ENCODE results near the gene ARSD.
A peak's percentile ranks its signal among the peaks of the same experiment; 100 is the strongest.
"Not testable (repeated sequence)": the region's sequence is repeated elsewhere in the genome, so short reads cannot be mapped to it uniquely, and the experiment has no call there.

Gene ARSD

DNA sequence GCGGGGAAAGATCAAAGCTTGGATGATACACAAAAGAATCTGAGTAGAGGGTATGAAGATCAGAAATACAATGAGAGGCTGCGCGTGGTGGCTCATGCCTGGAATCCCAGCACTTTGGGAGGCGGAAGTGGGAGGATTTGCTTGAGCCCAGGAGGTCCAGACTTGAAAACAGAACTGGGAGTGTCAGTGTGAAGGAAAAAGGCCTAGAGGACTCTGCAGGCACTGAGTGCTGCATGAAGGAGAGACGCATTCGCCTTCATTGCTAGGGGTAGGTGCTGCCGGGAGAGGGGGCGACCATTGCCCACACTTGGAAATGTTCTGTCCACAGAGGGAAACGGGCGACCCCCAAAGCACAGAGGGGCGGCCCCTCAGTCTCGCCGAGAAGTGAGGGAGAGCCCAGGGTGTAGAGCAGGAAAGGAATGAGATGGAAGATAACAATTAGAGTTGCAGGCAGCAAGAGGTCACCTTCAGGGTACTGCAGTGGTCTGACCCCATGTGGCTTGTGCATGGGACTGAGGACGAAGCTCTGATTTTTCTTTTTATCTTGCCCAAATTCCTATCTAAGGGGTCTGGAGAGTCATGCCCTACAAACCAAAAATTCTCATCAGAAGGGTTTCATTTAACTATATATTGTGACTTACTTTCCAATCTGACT, 31.8 kb upstream of the ARSD start:
- H3K4me1 ChIP-seq (ENCODE audit: insufficient read depth, low read length) = no peaks in the 10 kb centered on the region
- no peaks in the 10 kb centered on the region for H3K9me3 ChIP-seq (ENCODE audit: low read length)
- no peaks in the 10 kb centered on the region for H3K27me3 ChIP-seq (ENCODE audit: insufficient read depth, low read length)
- no peaks in the 10 kb centered on the region for H3K36me3 ChIP-seq (ENCODE audit: insufficient read depth, low read length)
- H3K4me3 ChIP-seq (ENCODE audit: low read length) = no peak overlapping the region
- H2AFZ ChIP-seq (ENCODE audit: low read depth, low read length) = no peak overlapping the region

DNA sequence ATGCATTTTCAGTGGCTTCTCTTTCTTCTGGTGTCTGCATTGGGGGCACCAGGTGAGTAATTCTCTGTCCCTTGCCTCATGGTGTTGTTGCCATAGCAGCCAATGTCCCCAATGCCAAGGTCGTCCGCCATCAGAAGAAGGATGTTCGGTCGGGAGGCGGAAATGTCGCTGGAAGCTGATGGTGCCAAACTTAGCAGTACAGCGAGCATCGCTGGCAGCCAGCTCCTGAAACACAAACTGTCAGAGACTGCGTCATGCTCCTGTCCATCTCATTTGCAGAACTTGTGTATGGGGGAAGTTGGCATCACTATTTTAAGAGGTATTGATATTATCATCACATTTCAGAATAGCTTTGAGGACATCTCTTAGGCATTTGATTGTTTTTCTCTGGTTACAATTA, 29.1 kb upstream of the ARSD start:
- H3K4me1 ChIP-seq (ENCODE audit: insufficient read depth, low read length) = no peaks in the 10 kb centered on the region
- no peaks in the 10 kb centered on the region for H3K27me3 ChIP-seq (ENCODE audit: insufficient read depth, low read length)
- no peak overlapping the region for H2AFZ ChIP-seq (ENCODE audit: low read depth, low read length)
- no peaks in the 10 kb centered on the region for H3K36me3 ChIP-seq (ENCODE audit: insufficient read depth, low read length)
- H3K4me3 ChIP-seq (ENCODE audit: low read length) = no peak overlapping the region
- no peaks in the 10 kb centered on the region for H3K9me3 ChIP-seq (ENCODE audit: low read length)

DNA sequence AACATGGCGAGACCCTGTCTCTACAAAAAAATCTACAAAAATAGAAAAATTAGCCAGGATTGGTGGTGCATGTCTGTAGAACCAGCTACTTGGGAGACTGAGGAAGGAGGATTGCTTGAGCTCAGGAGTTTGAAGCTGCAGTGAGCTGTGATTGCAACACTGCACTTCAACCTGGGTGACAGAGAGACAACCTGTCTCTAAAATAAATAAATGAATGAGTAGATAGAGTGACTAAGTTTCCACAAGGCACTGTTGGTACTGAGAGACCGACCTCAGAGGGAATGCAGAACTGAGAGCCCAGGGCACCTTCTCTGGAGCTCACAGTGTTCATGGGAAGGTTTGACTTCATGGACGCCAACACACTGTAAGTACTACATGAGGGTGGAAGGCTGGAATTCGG, 26.7 kb upstream of the ARSD start:
- Histone ChIP-seq H3K4me3 (ENCODE audit: low read length) (no peak overlapping the region), H2AFZ (ENCODE audit: low read depth, low read length) (no peak overlapping the region), H3K9me3 (ENCODE audit: low read length) (no peaks in the 10 kb centered on the region), H3K27me3 (ENCODE audit: insufficient read depth, low read length) (no peaks in the 10 kb centered on the region), H3K4me1 (ENCODE audit: insufficient read depth, low read length) (no peaks in the 10 kb centered on the region), H3K36me3 (ENCODE audit: insufficient read depth, low read length) (no peaks in the 10 kb centered on the region)

DNA sequence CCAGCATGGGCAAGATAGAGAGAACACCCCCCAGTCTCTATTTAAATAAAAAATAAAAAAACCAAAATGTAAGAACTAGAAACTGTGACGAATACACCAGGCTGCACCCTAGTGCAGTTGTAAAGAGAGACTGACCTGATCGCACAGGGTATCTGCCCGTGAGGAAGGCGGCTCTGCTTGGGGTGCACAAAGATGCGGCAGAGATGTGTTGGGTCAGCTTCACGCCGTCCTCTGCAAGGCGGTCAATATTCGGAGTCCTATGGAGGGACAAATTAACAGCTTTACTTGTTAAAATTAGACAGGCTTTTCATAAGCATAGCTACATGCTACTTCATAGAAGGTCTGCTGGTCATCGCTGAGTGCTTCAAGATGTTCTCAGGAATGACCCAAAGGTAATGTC, 26.1 kb upstream of the ARSD start:
- Histone ChIP-seq H3K27me3 (ENCODE audit: insufficient read depth, low read length) (no peaks in the 10 kb centered on the region), H3K4me1 (ENCODE audit: insufficient read depth, low read length) (no peaks in the 10 kb centered on the region), H3K4me3 (ENCODE audit: low read length) (no peak overlapping the region), H3K9me3 (ENCODE audit: low read length) (no peaks in the 10 kb centered on the region), H2AFZ (ENCODE audit: low read depth, low read length) (no peak overlapping the region), H3K36me3 (ENCODE audit: insufficient read depth, low read length) (no peaks in the 10 kb centered on the region)

DNA sequence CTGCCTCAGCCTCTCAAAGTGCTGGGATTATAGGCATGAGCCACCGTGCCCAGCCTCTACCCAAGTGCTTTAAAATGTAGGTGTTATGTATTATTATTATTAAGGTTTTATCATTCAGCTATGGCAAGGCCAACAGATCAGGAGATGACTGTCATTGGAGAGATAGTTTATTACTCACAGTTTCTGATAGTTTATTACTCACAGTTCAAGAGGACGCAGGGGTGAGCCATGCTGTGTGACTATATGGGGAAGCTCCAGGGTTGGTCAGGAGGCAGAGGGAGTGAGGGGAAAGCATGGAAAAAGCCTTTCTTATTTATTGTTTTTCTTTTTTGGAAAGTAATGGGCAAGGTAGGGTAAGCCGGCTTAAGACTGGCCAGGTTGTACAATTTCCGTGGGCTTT, 25.4 kb upstream of the ARSD start:
- Histone ChIP-seq H3K36me3 (ENCODE audit: insufficient read depth, low read length) (no peaks in the 10 kb centered on the region), H3K27me3 (ENCODE audit: insufficient read depth, low read length) (no peaks in the 10 kb centered on the region), H3K9me3 (ENCODE audit: low read length) (no peaks in the 10 kb centered on the region), H3K4me1 (ENCODE audit: insufficient read depth, low read length) (no peaks in the 10 kb centered on the region), H3K4me3 (ENCODE audit: low read length) (no peak overlapping the region), H2AFZ (ENCODE audit: low read depth, low read length) (no peak overlapping the region)

DNA sequence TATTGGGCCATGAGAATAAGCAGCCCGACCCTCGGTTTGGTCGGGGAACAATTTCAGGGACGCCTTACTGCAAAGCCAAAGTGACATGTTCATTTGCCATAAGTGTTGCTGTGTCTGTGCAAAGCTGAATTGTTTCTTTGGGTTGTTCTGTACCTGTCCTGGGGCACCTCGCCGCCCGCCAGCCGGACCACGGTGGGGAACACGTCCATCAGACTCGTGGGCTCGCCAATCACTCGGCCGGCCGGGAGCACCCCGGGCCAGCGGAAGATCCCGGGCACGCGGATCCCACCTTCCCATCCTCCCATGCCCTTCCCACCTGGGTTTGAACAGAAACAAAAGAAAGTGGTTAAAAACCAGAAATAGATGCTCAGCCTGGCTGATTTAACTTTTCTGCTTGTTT, 8.8 kb upstream of the ARSD start:
- not testable (repeated sequence) for H3K36me3 ChIP-seq (ENCODE audit: insufficient read depth, low read length); H3K4me3 ChIP-seq (ENCODE audit: low read length); H3K9me3 ChIP-seq (ENCODE audit: low read length); H3K27me3 ChIP-seq (ENCODE audit: insufficient read depth, low read length); H2AFZ ChIP-seq (ENCODE audit: low read depth, low read length); H3K4me1 ChIP-seq (ENCODE audit: insufficient read depth, low read length)

DNA sequence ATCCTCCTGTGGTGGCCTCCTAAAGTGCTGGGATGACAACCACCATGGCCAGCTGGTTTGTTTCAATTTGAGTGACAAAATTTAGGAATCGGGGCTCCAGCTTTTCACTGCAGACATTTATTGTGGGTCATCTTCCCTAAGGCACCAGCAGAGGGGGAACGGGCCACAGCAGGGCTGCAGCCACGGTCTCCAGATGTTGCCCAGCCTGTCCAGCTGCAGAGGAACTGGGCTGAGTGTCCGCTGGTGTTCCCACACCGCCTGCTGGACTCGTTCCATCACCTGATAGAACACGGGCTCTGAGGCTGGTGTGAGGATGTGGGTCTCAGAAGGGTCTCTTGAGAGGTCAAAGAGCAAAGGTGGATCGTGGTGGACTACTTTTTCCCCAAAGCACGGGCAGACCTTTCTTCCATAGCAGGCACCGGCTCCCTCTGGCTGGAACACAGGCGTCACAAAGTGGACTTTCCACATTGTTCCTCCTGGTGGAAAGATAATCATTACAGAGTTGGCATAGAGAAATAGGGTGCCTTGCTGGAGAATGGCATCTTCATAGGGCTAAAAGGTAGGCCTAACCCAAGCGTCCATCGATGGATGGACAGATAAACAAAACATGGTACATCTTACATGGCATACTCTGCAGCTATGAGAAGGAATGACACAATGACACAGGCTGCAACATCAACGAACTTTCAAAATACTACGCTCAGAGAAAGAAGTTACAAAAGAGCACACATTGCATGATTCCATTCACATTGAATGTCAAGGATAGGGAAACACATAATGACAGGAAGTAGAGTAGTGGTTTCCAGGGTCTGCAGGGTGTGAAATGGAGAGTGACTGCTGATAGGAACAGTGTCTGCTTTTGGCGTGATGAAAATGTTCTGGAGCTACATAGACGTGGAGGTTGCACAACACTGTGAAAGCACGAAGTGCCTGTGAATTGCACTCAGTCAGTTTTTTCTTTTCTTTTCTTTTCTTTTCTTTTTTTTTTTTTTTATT, 5.9 kb upstream of the ARSD start:
- Histone ChIP-seq H3K9me3 (ENCODE audit: low read length) (peaks cover 4% of the 10 kb centered on the region), H3K27me3 (ENCODE audit: insufficient read depth, low read length) (no peaks in the 10 kb centered on the region), H2AFZ (ENCODE audit: low read depth, low read length) (no peak overlapping the region), H3K36me3 (ENCODE audit: insufficient read depth, low read length) (no peaks in the 10 kb centered on the region), H3K4me1 (ENCODE audit: insufficient read depth, low read length) (no peaks in the 10 kb centered on the region), H3K4me3 (ENCODE audit: low read length) (no peak overlapping the region)

DNA sequence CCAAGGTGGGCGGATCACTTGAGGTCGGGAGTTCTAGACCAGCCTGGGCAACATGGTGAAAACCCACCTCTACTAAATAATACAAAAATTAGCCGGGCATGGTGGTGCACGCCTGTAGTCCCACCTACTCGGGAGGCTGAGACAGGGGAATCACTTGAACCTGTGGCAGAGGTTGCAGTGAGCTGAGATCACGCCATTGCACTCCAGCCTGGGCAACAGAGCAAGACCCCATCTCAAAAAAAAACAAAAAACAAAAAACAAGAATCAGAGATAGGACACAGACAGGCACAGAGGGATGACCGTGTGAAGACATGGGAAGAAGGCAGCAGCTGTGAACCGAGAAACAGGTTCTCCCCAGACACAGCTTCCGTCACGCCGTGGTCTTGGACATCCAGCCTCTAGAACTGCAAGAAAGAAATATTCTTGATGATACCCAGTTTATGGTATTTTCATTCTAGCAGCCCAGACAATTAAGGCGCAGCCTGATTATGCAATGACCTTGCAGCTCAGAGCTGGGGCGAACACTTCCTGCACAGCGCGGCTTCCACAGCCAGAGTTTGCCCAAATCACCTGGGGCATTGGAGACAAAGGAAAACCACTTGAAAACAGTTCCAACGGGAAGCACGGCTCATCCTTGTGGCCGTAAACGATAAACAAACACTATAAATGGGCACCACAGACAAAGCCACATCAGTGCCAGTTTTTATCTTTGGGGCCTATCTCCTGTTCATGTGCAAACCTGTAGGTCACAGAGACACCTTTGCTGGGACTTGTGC, 4.2 kb upstream of the ARSD start:
- H3K9me3 ChIP-seq (ENCODE audit: low read length) = peaks cover 4% of the 10 kb centered on the region
- no peak overlapping the region for H3K4me3 ChIP-seq (ENCODE audit: low read length)
- H2AFZ ChIP-seq (ENCODE audit: low read depth, low read length) = no peak overlapping the region
- no peaks in the 10 kb centered on the region for H3K36me3 ChIP-seq (ENCODE audit: insufficient read depth, low read length)
- H3K4me1 ChIP-seq (ENCODE audit: insufficient read depth, low read length) = peaks cover 2% of the 10 kb centered on the region
- H3K27me3 ChIP-seq (ENCODE audit: insufficient read depth, low read length) = peaks cover 4% of the 10 kb centered on the region

DNA sequence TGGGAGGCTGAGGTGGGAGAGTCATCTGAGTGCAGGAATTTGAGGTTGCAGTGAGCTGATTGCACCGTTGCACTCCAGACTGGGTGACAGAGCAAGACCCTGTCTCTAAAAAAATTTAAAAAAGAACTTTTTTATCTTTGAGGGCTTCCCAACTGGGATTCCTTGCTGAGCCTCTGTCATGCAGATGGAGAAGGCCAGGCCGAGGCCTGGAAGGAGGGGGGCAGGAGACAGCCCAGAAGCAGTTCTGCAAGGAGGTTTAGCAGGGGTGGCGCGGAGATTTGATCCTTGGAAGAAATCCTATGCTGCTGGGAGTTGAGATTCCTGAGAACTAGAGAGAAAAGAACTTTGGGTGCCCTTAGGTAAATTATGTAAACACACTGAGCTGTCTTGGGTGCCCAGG, 2.5 kb upstream of the ARSD start:
- no peaks in the 10 kb centered on the region for H3K36me3 ChIP-seq (ENCODE audit: insufficient read depth, low read length)
- H3K4me1 ChIP-seq (ENCODE audit: insufficient read depth, low read length) = peaks cover 2% of the 10 kb centered on the region
- no peak overlapping the region for H3K4me3 ChIP-seq (ENCODE audit: low read length)
- no peak overlapping the region for H2AFZ ChIP-seq (ENCODE audit: low read depth, low read length)
- peaks cover 4% of the 10 kb centered on the region for H3K9me3 ChIP-seq (ENCODE audit: low read length)
- peaks cover 4% of the 10 kb centered on the region for H3K27me3 ChIP-seq (ENCODE audit: insufficient read depth, low read length)

DNA sequence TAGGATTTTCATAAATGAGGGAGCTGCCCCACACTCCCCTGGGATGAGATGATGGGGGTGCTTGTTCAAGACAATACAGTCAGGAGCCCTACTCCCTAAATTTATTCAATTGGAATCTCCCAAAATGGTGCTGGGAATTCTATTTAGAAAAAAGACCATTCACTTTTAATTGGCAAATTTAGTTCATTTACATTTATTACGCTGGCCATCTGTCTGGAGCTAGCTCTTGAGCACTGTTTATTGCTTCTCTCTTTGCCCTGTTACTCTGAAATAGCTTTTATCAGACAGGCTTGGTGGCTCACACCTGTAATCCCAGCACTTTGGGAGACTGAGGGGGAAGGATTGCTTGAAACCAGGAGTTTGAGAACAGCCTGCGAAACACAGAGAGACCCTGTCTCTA, 2.0 kb upstream of the ARSD start:
- Histone ChIP-seq H3K9me3 (ENCODE audit: low read length) (peaks cover 4% of the 10 kb centered on the region), H3K4me1 (ENCODE audit: insufficient read depth, low read length) (peaks cover 2% of the 10 kb centered on the region), H3K4me3 (ENCODE audit: low read length) (no peak overlapping the region), H3K36me3 (ENCODE audit: insufficient read depth, low read length) (no peaks in the 10 kb centered on the region), H3K27me3 (ENCODE audit: insufficient read depth, low read length) (peaks cover 4% of the 10 kb centered on the region), H2AFZ (ENCODE audit: low read depth, low read length) (no peak overlapping the region)

DNA sequence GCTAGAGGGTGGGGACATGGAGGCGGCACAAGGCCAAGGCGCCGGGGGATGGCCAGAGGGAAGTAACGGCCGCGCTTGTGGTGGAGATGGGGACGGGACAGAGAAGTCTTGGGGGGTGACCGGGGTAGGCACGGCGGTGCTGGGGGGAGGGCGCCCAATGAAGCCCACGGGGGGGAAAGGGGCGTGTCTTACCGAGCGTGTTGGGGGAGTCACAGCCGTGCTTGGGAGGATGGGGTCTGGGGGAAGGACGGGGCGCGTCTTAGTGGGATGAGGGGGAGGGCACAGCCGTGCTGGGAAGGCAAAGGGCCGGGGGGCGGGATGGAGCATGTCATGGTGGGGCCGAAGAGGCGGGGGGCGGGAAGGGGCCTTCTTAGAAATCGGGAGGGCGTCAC, 952 bp downstream of the ARSD start:
- Histone ChIP-seq H3K27me3 (ENCODE audit: insufficient read depth, low read length) (peaks cover 4% of the 10 kb centered on the region), H3K9me3 (ENCODE audit: low read length) (peaks cover 4% of the 10 kb centered on the region), H2AFZ (ENCODE audit: low read depth, low read length) (no peak overlapping the region), H3K4me1 (ENCODE audit: insufficient read depth, low read length) (peaks cover 2% of the 10 kb centered on the region), H3K4me3 (ENCODE audit: low read length) (peak overlapping the region; percentile 2), H3K36me3 (ENCODE audit: insufficient read depth, low read length) (no peaks in the 10 kb centered on the region)

DNA sequence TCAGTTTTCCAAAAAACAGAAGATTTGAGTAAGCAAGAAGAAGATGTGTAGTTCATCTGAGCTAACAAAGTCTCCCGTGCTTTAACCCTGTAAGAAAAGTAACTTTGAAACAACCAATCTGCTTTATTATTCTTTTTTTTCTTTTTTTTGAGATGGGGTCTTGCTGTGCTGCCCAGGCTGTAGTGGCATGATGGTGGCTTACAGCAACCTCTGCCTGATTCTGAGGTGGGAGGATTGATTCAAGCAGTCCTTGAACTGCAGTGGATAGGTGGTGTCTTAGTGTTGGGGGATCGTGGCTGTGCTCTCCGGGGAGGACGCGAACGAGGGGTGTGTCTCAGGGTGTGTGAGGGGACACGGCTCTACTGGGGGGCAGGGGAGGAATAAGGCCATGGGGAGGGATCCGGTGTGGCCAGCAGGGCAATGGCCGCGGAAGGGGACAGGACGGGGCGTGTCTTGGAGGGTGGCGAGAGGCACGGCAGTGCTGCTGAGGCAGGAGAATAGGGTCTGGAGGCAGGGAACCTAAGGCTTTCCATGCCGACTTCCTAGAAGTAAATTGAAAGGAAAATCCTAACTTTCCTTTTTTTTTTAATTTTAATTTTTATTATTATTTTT, 2.4 kb downstream of the ARSD start:
- Histone ChIP-seq H3K27me3 (ENCODE audit: insufficient read depth, low read length) (peaks cover 4% of the 10 kb centered on the region), H3K9me3 (ENCODE audit: low read length) (peaks cover 2% of the 10 kb centered on the region), H3K4me3 (ENCODE audit: low read length) (no peak overlapping the region), H3K36me3 (ENCODE audit: insufficient read depth, low read length) (no peaks in the 10 kb centered on the region), H2AFZ (ENCODE audit: low read depth, low read length) (no peak overlapping the region), H3K4me1 (ENCODE audit: insufficient read depth, low read length) (peaks cover 2% of the 10 kb centered on the region)

DNA sequence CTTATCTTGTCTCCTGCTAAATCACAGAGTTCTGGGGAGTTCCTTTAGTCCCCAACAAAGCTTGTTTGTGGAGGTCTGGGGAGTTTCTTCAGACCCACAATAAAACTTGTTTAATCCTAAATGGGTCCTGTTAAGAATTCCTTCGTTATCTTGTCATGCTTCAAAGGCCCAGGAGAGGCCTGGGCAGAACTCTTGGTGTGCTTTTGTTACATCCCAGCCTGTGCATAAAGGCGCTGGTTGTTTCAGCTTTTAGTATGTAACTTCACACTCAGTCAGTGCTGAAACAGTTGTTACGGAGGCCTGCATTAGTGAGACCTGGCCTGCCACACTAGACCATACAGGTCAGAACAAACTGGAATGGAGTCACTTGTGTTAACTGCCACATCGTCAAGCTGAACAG, 2.9 kb downstream of the ARSD start:
- H2AFZ ChIP-seq (ENCODE audit: low read depth, low read length); H3K4me1 ChIP-seq (ENCODE audit: insufficient read depth, low read length); H3K4me3 ChIP-seq (ENCODE audit: low read length); H3K27me3 ChIP-seq (ENCODE audit: insufficient read depth, low read length); H3K36me3 ChIP-seq (ENCODE audit: insufficient read depth, low read length); H3K9me3 ChIP-seq (ENCODE audit: low read length): not testable (repeated sequence)

Measured in neuron (in vitro differentiated cells).